HEK293 (cell line): Measurements from ENCODE around the gene GLT1D1.

Experiments
- HOXA7 ChIP-seq: sonication (generic); formaldehyde crosslinking; IDR thresholded peaks from 2 replicates; pipeline ENCODE4 v1.8.1; 2022; ENCODE audit warnings: missing genetic modification reagents, borderline replicate concordance
- HOXD13 ChIP-seq: sonication (generic); formaldehyde crosslinking; IDR thresholded peaks from 2 replicates; pipeline ENCODE4 v1.8.0; 2022; ENCODE audit warnings: missing genetic modification reagents, borderline replicate concordance
- SP2 ChIP-seq: fragments of 450-650 bp; formaldehyde crosslinking; IDR thresholded peaks from 2 replicates; pipeline ENCODE4 v1.5.1; 2016; ENCODE audit warnings: missing biosample characterization, missing genetic modification characterization
- TCF7L2 ChIP-seq: IDR thresholded peaks from 2 replicates; pipeline ENCODE4 v1.6.1; 2011; ENCODE audit warnings: low read depth, mild to moderate bottlenecking, inconsistent platforms, low read length, moderate library complexity, borderline replicate concordance
- ZBTB7A ChIP-seq: fragments of 450-650 bp; formaldehyde crosslinking; IDR thresholded peaks from 2 replicates; pipeline ENCODE4 v1.5.1; 2016; ENCODE audit warnings: low read depth, missing biosample characterization, missing genetic modification characterization
- ZFHX2 ChIP-seq: fragments of 450-650 bp; formaldehyde crosslinking; conservative IDR thresholded peaks from 2 replicates; pipeline ENCODE4 v1.5.1; 2016; ENCODE audit warnings: missing biosample characterization, missing genetic modification characterization
- ZNF561 ChIP-seq: fragments of 450-650 bp; IDR thresholded peaks from 2 replicates; pipeline ENCODE4 v1.5.1; 2018; ENCODE audit warnings: missing biosample characterization, missing genetic modification characterization, borderline replicate concordance
- ZNF837 ChIP-seq: fragments of 450-650 bp; formaldehyde crosslinking; IDR thresholded peaks from 2 replicates; pipeline ENCODE4 v1.5.1; 2016; ENCODE audit warnings: missing biosample characterization, missing genetic modification characterization
- TF ChIP-seq, protein P1 (sequence below): fragments of 450-650 bp; formaldehyde crosslinking; IDR thresholded peaks from 2 replicates; pipeline ENCODE4 v1.5.1; 2016; ENCODE audit warnings: missing biosample characterization, missing genetic modification characterization
- TF ChIP-seq, protein P2 (sequence below): fragments of 450-650 bp; formaldehyde crosslinking; IDR thresholded peaks from 2 replicates; pipeline ENCODE4 v1.5.1; 2016; ENCODE audit warnings: missing biosample characterization, missing genetic modification characterization
- TF ChIP-seq, protein P3 (sequence below): fragments of 450-650 bp; formaldehyde crosslinking; IDR thresholded peaks from 2 replicates; pipeline ENCODE4 v1.5.1; 2016; ENCODE audit warnings: missing biosample characterization, missing genetic modification characterization
- TF ChIP-seq, protein P4 (sequence below): fragments of 450-650 bp; formaldehyde crosslinking; IDR thresholded peaks from 2 replicates; pipeline ENCODE4 v1.5.1; 2016; ENCODE audit warnings: missing biosample characterization, missing genetic modification characterization, low read depth

DNA sequence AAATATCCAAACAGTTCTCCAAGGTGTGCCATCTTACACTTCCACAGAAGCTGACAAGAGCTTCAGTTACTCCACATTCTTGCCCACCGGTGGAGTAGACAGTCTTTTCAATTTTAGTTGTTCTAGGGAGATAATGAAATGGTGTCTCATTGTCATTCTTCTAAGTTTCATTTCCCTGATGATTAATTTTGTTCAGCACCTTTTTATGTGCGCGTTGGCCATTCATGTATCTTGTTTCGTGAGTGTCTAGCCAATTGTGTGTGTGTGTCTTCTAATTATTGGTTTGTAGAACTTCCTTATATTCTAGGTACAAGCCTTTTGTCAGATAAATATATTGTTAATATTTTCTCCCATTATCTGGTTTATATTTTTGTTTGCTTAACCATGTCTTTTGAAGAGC lies 63.1 kb downstream of the GLT1D1 start:
- TF ChIP-seq SP2, result no peak
- no peak for TF ChIP-seq ZNF837 (tag by site-specific recombination)
- TF ChIP-seq, protein P1, sequence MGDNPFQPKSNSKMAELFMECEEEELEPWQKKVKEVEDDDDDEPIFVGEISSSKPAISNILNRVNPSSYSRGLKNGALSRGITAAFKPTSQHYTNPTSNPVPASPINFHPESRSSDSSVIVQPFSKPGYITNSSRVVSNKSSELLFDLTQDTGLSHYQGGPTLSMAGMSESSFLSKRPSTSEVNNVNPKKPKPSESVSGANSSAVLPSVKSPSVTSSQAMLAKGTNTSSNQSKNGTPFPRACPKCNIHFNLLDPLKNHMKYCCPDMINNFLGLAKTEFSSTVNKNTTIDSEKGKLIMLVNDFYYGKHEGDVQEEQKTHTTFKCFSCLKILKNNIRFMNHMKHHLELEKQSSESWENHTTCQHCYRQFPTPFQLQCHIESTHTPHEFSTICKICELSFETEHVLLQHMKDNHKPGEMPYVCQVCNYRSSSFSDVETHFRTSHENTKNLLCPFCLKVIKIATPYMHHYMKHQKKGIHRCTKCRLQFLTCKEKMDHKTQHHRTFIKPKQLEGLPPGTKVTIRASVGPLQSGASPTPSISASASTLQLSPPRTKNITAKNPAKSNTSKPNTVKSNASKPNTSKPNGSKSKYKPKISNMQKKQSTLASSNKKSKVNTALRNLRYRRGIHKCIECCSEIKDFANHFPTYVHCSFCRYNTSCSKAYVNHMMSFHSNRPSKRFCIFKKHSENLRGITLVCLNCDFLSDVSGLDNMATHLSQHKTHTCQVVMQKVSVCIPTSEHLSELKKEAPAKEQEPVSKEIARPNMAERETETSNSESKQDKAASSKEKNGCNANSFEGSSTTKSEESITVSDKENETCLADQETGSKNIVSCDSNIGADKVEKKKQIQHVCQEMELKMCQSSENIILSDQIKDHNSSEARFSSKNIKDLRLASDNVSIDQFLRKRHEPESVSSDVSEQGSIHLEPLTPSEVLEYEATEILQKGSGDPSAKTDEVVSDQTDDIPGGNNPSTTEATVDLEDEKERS (tag by site-specific recombination), result no peak
- TF ChIP-seq, protein P2, sequence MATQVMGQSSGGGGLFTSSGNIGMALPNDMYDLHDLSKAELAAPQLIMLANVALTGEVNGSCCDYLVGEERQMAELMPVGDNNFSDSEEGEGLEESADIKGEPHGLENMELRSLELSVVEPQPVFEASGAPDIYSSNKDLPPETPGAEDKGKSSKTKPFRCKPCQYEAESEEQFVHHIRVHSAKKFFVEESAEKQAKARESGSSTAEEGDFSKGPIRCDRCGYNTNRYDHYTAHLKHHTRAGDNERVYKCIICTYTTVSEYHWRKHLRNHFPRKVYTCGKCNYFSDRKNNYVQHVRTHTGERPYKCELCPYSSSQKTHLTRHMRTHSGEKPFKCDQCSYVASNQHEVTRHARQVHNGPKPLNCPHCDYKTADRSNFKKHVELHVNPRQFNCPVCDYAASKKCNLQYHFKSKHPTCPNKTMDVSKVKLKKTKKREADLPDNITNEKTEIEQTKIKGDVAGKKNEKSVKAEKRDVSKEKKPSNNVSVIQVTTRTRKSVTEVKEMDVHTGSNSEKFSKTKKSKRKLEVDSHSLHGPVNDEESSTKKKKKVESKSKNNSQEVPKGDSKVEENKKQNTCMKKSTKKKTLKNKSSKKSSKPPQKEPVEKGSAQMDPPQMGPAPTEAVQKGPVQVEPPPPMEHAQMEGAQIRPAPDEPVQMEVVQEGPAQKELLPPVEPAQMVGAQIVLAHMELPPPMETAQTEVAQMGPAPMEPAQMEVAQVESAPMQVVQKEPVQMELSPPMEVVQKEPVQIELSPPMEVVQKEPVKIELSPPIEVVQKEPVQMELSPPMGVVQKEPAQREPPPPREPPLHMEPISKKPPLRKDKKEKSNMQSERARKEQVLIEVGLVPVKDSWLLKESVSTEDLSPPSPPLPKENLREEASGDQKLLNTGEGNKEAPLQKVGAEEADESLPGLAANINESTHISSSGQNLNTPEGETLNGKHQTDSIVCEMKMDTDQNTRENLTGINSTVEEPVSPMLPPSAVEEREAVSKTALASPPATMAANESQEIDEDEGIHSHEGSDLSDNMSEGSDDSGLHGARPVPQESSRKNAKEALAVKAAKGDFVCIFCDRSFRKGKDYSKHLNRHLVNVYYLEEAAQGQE, result no peak
- TF ChIP-seq TCF7L2, result no peak
- TF ChIP-seq, protein P3, sequence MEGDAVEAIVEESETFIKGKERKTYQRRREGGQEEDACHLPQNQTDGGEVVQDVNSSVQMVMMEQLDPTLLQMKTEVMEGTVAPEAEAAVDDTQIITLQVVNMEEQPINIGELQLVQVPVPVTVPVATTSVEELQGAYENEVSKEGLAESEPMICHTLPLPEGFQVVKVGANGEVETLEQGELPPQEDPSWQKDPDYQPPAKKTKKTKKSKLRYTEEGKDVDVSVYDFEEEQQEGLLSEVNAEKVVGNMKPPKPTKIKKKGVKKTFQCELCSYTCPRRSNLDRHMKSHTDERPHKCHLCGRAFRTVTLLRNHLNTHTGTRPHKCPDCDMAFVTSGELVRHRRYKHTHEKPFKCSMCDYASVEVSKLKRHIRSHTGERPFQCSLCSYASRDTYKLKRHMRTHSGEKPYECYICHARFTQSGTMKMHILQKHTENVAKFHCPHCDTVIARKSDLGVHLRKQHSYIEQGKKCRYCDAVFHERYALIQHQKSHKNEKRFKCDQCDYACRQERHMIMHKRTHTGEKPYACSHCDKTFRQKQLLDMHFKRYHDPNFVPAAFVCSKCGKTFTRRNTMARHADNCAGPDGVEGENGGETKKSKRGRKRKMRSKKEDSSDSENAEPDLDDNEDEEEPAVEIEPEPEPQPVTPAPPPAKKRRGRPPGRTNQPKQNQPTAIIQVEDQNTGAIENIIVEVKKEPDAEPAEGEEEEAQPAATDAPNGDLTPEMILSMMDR, result no peak
- TF ChIP-seq, protein P4, sequence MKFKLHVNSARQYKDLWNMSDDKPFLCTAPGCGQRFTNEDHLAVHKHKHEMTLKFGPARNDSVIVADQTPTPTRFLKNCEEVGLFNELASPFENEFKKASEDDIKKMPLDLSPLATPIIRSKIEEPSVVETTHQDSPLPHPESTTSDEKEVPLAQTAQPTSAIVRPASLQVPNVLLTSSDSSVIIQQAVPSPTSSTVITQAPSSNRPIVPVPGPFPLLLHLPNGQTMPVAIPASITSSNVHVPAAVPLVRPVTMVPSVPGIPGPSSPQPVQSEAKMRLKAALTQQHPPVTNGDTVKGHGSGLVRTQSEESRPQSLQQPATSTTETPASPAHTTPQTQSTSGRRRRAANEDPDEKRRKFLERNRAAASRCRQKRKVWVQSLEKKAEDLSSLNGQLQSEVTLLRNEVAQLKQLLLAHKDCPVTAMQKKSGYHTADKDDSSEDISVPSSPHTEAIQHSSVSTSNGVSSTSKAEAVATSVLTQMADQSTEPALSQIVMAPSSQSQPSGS, result no peak
- no peak for TF ChIP-seq ZFHX2
- TF ChIP-seq HOXD13, result no peak
- no peak for TF ChIP-seq ZBTB7A (tag by site-specific recombination)
- TF ChIP-seq ZNF561, result no peak
- TF ChIP-seq HOXA7 (CRISPR knock-in tag), result no peak
